Left renal cortex interstitium (tissue), 4 donors: Measurements from ENCODE around the gene PBX3. TPM values are rescaled to one million over a fixed set of nuclear protein-coding genes. Genes with fewer than 3 reads are reported as not detected.

Experiments used
- DNase-seq, 4 donors: peaks; one replicate each; pipeline ENCODE4 v3.0.0-alpha.2; 2013; ENCODE audit warnings: low read depth in 4 of 4, low spot score in 2 of 4, missing footprints in 1 of 4
- polyA plus RNA-seq, 4 donors: library from polyadenylated mRNA; unstranded; fragments of 120-200 nt; gene quantifications; one replicate each; pipeline ENCODE4 v1.2.1, GENCODE V29; 2013; ENCODE audit not compliant: insufficient read length in 4 of 4

PBX3 gene
- polyA plus RNA-seq, 4 donors, result 27.0 to 30.7 (median 28.9) TPM

DNA sequence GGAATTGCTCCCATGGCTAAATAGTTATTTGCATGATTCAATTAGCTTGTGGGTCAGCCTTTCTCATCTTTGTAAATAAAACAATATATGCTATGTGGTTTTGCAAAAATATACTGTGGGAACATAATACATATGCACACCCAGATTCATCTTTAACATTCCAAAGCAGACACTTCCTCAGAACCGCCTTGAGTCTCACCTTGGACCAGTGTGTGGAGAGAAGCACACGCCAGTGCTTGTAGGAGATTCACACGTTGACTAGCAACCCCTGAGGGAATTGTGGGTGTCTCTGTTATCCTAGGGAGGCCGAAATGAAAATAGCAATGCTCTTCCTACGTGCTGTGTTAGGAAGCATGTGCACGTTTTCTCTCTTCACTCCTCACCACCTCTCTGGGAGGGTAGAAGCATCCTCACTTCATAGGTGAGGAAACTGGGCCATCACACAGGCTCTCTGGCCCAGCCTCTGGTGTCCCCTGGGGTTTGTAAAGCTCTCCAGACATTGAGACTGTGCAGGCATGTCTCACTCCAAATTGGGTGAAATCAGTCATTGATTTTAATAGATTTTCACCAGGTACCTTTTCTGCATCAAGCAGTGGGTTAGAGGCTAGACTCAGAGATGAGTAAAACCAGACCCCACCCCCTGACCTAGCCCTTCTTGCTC is 221.7 kb downstream of the PBX3 start:
- no peak for DNase-seq

DNA sequence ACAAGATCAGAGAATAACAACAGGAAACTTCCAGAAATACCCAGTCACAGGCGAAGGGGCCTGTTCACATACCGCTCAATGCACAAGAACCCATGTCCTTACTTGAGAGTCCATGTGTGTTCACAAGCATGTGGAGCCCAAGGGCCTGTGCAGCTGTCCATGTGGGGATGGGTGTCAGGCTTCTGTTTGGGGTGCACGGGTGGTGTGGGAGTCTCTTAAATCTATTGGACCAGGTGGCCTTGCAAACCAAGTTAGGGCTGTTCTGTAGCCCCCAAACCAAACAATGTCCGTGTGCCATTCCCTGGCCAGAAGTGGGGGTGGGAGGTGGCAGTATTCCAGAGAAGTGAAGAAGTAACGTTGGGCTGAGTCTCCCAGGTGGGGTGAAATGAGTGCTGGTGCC is 222.3 kb downstream of the PBX3 start:
- no peak for DNase-seq

GRCh38 chr9:125969868-125970267 is 222.7 kb downstream of the PBX3 start:
- DNase-seq, result no peak

- no peak for DNase-seq
Measured at GRCh38 chr9:125970340-125970739, 223.2 kb downstream of the PBX3 start.

DNA sequence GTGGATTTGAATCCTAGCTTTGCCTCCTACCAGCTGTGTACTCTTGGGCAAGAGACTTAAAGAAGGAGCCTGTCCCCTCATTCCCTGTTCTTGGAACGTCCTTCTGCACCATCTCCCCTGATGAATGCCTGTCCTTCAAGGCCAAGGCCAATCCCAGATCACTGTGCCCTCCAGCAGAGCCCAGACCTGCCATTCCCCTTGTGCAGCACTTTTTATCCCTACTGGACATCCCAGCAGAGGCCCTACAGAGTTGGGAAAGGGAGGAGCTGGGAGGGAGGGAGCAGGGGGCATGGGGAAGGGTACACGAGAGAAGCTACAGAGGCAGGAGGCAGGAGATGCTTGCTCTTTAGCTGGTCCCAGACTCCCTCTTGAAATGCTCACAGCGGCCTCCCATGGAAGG is 223.9 kb downstream of the PBX3 start:
- DNase-seq, result no peak

DNA sequence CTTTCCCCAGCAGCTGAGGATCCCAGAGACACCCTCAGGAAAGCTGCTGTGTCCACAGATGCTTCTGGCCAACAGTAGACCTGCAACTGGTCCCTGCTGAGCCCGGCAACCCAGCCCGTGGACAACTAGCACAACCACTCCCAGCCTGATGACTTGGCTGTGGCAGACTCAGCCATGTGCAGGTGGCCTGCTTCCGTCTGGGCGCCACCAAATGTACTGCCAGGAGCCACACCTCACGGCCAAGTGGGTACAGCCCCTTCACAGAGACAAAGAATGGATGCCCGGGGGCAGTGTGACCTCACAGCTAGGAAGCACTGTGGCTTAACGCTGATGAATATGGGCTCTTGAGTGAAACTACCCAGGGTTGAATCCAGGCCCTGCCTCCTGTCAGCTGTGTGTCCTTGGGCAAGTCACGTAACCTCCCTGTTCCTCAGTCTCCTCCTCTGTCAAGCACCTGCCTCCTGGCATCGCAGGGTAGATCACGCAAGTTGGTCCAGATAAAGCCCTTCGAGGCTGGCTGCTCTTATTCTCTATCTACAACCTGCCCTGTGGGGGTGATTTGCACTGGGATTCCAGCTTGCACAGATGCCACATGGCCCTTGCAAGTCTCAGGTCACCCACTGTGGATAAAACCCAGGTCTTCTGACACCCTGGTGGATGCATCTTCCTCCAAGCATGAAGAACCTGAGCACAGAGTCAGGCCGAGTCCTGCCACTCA is 225.0 kb downstream of the PBX3 start:
- DNase-seq, result no peak

- DNase-seq, result no peak
Measured at GRCh38 chr9:125973547-125973946, 226.4 kb downstream of the PBX3 start.

DNA sequence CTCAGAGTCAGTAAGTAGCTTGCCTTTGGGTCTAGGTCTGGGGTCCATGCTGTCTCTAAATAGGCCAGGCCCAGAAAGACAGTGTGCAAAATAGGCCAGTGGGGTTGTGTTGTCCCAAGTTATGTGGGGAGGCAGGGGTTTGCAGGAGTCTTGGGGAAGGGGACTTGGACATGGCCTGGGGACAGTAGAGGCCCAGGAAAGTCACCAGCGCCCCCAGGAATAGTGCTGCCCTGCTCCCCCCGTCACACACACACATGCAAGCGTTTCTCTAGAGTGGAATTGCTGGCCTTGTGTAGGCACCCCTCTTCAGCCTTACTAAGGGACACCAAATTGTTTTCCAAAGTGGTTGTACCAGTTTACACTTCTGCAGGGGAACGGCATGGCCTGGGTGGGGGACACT is 227.5 kb downstream of the PBX3 start:
- no peak for DNase-seq

DNA sequence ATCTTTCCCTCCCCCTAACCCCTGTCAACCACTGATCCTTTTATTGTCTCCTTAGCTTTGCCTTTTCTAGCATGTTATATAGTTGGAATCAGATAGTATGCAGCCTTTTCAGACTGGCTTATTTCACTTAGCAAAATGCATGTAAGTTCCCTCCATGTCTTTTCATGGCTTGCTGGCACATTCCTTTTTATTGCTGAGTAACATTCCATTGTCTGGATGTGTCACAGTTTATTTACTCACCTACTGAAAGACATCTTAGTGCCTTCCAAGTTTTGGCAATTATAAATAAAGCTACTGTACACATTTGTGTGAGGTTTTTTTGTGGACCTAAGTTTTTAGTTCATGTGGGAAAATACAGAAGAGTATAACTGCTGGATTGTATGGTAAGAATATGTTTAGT is 230.1 kb downstream of the PBX3 start:
- no peak for DNase-seq

DNA sequence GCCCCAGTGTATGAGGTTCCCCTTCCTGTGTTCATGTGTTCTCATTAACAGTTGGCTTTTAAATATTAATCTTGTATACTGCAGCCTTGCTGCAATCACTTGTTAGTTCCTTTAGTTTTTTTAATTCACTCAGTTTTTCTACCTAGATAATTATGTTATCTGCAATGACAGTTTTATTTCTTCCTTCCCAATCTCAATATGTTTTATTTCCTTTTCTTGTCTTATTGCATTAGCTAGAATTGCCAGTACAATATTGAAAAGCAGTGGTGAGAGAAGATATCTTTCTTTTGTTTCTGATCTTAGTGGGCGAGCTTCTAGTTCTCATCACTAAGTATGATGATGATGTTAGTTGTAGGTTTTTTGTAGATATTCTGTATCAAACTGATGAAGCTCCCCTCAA is 232.2 kb downstream of the PBX3 start:
- no peak for DNase-seq

DNA sequence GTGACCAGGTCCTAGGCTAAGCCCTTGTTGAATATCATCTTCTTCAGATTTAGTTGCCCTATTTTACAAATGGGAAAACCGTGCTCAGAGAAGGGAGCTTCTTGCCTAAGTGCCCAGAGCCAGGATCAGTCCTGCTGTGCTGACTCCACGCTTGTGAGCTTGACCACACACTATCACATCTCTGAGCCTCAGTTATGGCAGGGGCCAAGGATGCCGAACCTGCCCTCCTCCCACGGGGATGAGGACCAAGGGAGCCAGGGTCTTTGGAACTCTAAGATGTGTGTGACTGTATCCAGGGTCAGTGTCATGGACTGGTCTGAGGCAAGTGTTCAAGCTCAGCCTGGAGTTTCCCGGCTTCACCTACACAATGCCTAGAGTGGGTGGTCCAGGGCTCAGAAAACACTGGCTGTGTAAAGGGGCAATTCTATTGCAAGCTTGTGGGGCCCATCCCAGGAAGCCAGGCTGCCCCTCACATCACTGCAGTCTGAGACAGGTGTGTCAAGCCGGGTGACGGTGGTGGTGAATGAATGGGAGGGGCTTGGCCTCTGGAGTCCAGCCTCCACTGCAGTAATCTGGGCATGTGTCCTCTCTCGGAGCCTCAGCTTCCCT is 235.7 kb downstream of the PBX3 start:
- DNase-seq, result no peak

- DNase-seq, result no peak
Measured at GRCh38 chr9:125983681-125984080, 236.5 kb downstream of the PBX3 start.

- no peak for DNase-seq
Measured at GRCh38 chr9:125984461-125984860, 237.3 kb downstream of the PBX3 start.

GRCh38 chr9:125985142-125985997 is 238.2 kb downstream of the PBX3 start:
- no peak for DNase-seq

- no peak for DNase-seq
Measured at GRCh38 chr9:125985998-125986655, 239.0 kb downstream of the PBX3 start.

- no peak for DNase-seq
Measured at GRCh38 chr9:125986966-125987365, 239.8 kb downstream of the PBX3 start.

GRCh38 chr9:125987420-125987819 is 240.2 kb downstream of the PBX3 start:
- no peak for DNase-seq

GRCh38 chr9:125988479-125989050 is 241.4 kb downstream of the PBX3 start:
- no peak for DNase-seq

DNA sequence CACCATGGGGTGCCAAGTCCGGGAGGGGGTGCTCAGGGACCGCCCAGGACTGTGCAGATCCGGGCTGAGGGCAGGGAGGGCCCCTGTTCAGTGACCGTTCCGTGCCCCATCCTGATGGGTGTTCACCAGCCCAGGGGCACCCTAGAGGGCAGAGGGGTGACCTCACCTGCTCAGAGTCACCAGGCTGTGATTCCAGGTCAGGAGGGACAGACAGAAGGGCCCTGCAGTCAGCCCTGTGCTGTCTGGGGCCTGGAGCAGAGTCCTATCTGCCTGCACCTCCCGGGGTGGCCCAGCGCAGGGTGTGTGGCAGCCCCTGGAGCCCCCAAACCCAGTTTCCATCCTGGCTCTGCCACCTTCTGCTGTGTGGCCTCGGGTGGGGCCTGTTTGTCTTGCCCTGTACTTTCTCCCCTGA is 241.9 kb downstream of the PBX3 start:
- no peak for DNase-seq

GRCh38 chr9:125989524-125990180 is 242.5 kb downstream of the PBX3 start:
- DNase-seq, result no peak
